GM19455 (cell line): ENCODE data around the gene TIAM1.
A peak's percentile ranks its signal among the peaks of the same experiment; 100 is the strongest.

Experiments
- ATAC-seq: cut with Tn5 transposase; IDR thresholded peaks from one replicate; pipeline ENCODE4 v1.9.1; 2021; ENCODE audit not compliant: unreplicated experiment

TIAM1 gene

GRCh38 chr21:31145274-31145673 lies 198.8 kb downstream of the TIAM1 start:
- no peak for ATAC-seq

GRCh38 chr21:31143036-31143435 lies 201.0 kb downstream of the TIAM1 start:
- ATAC-seq: no peak

GRCh38 chr21:31142600-31142999 lies 201.5 kb downstream of the TIAM1 start:
- ATAC-seq: no peak

GRCh38 chr21:31141389-31142000 lies 202.6 kb downstream of the TIAM1 start:
- ATAC-seq: no peak

- ATAC-seq: no peak
These were observed 203.4 kb downstream of the TIAM1 start for GRCh38 chr21:31140676-31141075.

- ATAC-seq: no peak
These were observed 204.0 kb downstream of the TIAM1 start for GRCh38 chr21:31140025-31140424.

- ATAC-seq: no peak
These were observed 206.1 kb downstream of the TIAM1 start for GRCh38 chr21:31137960-31138359.

GRCh38 chr21:31136891-31137290 lies 207.2 kb downstream of the TIAM1 start:
- no peak for ATAC-seq

- ATAC-seq: no peak
These were observed 208.4 kb downstream of the TIAM1 start for GRCh38 chr21:31135531-31136184.

GRCh38 chr21:31133243-31133830 lies 210.7 kb downstream of the TIAM1 start:
- ATAC-seq: no peak

- ATAC-seq: peak; percentile 78
These were observed 211.4 kb downstream of the TIAM1 start for GRCh38 chr21:31132574-31133242.

- no peak for ATAC-seq
These were observed 213.2 kb downstream of the TIAM1 start for GRCh38 chr21:31130821-31131220.

GRCh38 chr21:31128234-31128633 lies 215.8 kb downstream of the TIAM1 start:
- no peak for ATAC-seq

GRCh38 chr21:31124010-31124409 lies 220.1 kb downstream of the TIAM1 start:
- no peak for ATAC-seq

GRCh38 chr21:31119199-31119598 lies 224.9 kb downstream of the TIAM1 start:
- no peak for ATAC-seq

- ATAC-seq: no peak
These were observed 226.7 kb downstream of the TIAM1 start for GRCh38 chr21:31117128-31117916.

- no peak for ATAC-seq
These were observed 228.8 kb downstream of the TIAM1 start for GRCh38 chr21:31115249-31115648.

GRCh38 chr21:31111093-31111492 lies 233.0 kb downstream of the TIAM1 start:
- no peak for ATAC-seq

- no peak for ATAC-seq
These were observed 233.6 kb downstream of the TIAM1 start for GRCh38 chr21:31110430-31110829.

- ATAC-seq: no peak
These were observed 236.2 kb downstream of the TIAM1 start for GRCh38 chr21:31107871-31108270.

- ATAC-seq: no peak
These were observed 236.8 kb downstream of the TIAM1 start for GRCh38 chr21:31107176-31107785.
